SU-DHL-6 (cell line): Measurements from ENCODE around the gene NR1H2.

Source experiments
- H2AFZ ChIP-seq: fragments of 200-600 bp; sonication (generic); 2 replicates; pipeline ENCODE4 v1.6.1; 2014; ENCODE audit warnings: low read depth, mild to moderate bottlenecking, moderate library complexity, mixed read lengths, antibody characterized with exemption, low read length; ENCODE audit not compliant: severe bottlenecking
- H3F3A ChIP-seq: fragments of 200-600 bp; shearing (Covaris generic); 2 replicates; pipeline ENCODE4 v1.6.0; 2016; ENCODE audit warnings: antibody characterized with exemption, mild to moderate bottlenecking; ENCODE audit not compliant: insufficient read depth
- H3K27ac ChIP-seq: fragments of 200-600 bp; sonication (generic); 2 replicates; pipeline ENCODE4 v1.5.1; 2016; ENCODE audit warnings: low read depth, mild to moderate bottlenecking, low read length, moderate library complexity, mixed read lengths
- H3K27me3 ChIP-seq: fragments of 200-600 bp; sonication (generic), shearing (Covaris generic); 2 replicates; pipeline ENCODE4 v1.6.0; 2014; ENCODE audit warnings: mild to moderate bottlenecking, low read length
- H3K36me3 ChIP-seq: fragments of 200-600 bp; sonication (generic); 2 replicates; pipeline ENCODE4 v1.6.1; 2014; ENCODE audit warnings: mild to moderate bottlenecking, low read length, mixed read lengths
- H3K4me2 ChIP-seq: fragments of 300-600, 200-600 bp; shearing (Covaris generic), sonication (generic); 2 replicates; pipeline ENCODE4 v1.6.0; 2014; ENCODE audit warnings: low read length, low read depth, mild to moderate bottlenecking; ENCODE audit not compliant: poor library complexity, severe bottlenecking
- H3K4me3 ChIP-seq: fragments of 200-600 bp; sonication (generic); 2 replicates; pipeline ENCODE4 v1.5.1; 2014; ENCODE audit warnings: antibody characterized with exemption, low read length, mild to moderate bottlenecking, mixed read lengths; ENCODE audit not compliant: insufficient read depth, poor library complexity, severe bottlenecking
- H3K79me2 ChIP-seq: fragments of 200-600 bp; sonication (generic); 2 replicates; pipeline ENCODE4 v1.6.1; 2014; ENCODE audit warnings: mild to moderate bottlenecking, low read length, moderate library complexity; ENCODE audit not compliant: insufficient read depth
- H3K9ac ChIP-seq: fragments of 200-600 bp; sonication (generic); 2 replicates; pipeline ENCODE4 v1.7.0; 2014; ENCODE audit warnings: mild to moderate bottlenecking, low read length
- H3K9me2 ChIP-seq: fragments of 200-600 bp; sonication (generic); replicated peaks from 2 replicates; pipeline ENCODE4 v1.6.1; 2014; ENCODE audit warnings: low read length; ENCODE audit not compliant: insufficient read depth
- H3K9me3 ChIP-seq: fragments of 200-600 bp; sonication (generic); 2 replicates; pipeline ENCODE4 v1.6.1; 2014; ENCODE audit warnings: low read length, mixed read lengths; ENCODE audit not compliant: insufficient read depth
- H4K20me1 ChIP-seq: fragments of 200-600 bp; sonication (generic); 2 replicates; pipeline ENCODE4 v1.6.1; 2014; ENCODE audit warnings: low read depth, mild to moderate bottlenecking, antibody characterized with exemption, low read length, moderate library complexity, mixed read lengths
- EZH2phosphoT487 ChIP-seq: fragments of 200-600 bp; sonication (generic), shearing (Covaris generic); conservative IDR thresholded peaks from 2 replicates; pipeline ENCODE4 v1.6.1; 2018; ENCODE audit warnings: mild to moderate bottlenecking, antibody characterized with exemption, low read length, moderate library complexity, mixed read lengths
- TF ChIP-seq, protein P1 (sequence below): fragments of 200-600 bp; sonication (generic); IDR thresholded peaks from one replicate; pipeline ENCODE4 v1.5.1; 2017; ENCODE audit warnings: antibody characterized with exemption, mild to moderate bottlenecking, low read length, moderate library complexity; ENCODE audit not compliant: insufficient read depth, poor library complexity, severe bottlenecking

Gene NR1H2

DNA sequence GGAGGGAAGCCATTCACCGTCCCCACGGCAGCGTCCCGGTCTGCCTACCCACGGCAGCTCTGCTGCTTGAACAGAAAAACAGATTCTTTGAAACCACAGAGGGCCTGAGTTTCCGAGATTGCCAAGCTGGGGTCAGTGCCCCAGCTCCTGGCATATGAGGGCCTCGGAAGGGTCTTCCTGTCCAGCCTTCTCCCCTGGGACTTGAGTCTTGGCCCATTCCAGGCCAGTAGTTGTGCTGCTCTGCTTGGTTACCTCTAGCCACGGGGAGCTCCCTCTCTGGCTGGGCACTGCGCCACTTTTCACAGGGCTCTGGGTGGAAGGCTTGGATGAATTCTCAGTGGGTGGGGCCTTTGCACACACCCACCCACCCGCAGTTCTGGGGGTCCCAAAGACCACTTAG is 33.9 kb downstream of the NR1H2 start:
- TF ChIP-seq, protein P1, sequence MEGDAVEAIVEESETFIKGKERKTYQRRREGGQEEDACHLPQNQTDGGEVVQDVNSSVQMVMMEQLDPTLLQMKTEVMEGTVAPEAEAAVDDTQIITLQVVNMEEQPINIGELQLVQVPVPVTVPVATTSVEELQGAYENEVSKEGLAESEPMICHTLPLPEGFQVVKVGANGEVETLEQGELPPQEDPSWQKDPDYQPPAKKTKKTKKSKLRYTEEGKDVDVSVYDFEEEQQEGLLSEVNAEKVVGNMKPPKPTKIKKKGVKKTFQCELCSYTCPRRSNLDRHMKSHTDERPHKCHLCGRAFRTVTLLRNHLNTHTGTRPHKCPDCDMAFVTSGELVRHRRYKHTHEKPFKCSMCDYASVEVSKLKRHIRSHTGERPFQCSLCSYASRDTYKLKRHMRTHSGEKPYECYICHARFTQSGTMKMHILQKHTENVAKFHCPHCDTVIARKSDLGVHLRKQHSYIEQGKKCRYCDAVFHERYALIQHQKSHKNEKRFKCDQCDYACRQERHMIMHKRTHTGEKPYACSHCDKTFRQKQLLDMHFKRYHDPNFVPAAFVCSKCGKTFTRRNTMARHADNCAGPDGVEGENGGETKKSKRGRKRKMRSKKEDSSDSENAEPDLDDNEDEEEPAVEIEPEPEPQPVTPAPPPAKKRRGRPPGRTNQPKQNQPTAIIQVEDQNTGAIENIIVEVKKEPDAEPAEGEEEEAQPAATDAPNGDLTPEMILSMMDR = no peak
- no peak for TF ChIP-seq EZH2phosphoT487
- H3K9me3 ChIP-seq = no peaks in the 10 kb centered on the region
- H3K9me2 ChIP-seq = no peaks in the 10 kb centered on the region
- H2AFZ ChIP-seq = no peak overlapping the region
- H3K79me2 ChIP-seq = no peaks in the 10 kb centered on the region
- H3K27ac ChIP-seq = no peak overlapping the region
- no peaks in the 10 kb centered on the region for H3K27me3 ChIP-seq
- no peak overlapping the region for H3K4me3 ChIP-seq
- no peak overlapping the region for H3K9ac ChIP-seq
- H3K4me2 ChIP-seq = no peak overlapping the region
- H4K20me1 ChIP-seq = no peaks in the 10 kb centered on the region
- no peaks in the 10 kb centered on the region for H3K36me3 ChIP-seq
- peaks cover 17% of the 10 kb centered on the region for H3F3A ChIP-seq

DNA sequence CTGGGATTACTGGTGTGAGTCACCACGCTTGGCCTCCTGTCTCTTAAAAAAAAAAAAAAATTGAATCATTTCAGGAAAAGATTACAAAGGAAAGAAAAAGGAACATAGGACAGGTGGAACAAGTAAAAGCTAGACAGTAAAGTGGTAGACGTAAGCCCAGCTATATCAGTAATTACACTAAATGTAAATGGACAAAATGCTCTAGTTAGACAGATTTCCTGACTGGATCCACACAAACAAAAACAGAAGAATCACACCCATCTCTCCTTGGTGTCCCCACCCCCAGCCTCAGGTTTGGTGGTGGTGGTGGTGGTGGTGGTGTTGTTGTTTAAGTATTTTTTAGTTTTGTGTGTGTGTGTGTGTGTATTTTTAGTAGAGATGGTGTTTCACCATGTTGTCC is 36.2 kb downstream of the NR1H2 start:
- TF ChIP-seq, protein P1 = no peak
- no peak for TF ChIP-seq EZH2phosphoT487
- H3K36me3 ChIP-seq = no peaks in the 10 kb centered on the region

DNA sequence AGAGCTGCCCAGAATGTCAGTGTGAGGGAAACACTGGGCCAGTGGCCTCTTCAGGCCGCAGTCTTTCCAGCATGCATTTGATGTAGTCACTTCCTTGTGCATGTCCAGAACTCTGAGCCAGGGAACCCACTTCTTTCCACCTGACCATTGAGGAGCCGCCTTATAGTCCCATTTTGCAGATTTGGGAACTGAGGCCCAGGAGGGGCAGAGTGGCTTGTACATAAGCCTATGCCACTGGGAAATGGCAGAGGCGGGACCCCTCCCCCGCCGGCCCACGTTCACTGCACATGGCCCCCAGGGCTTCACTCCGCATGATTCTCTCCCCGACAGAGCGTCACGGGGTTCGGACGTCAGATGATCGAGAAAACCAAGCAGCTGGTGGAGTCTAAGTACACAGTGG is 36.8 kb downstream of the NR1H2 start:
- no peak overlapping the region for H3K4me2 ChIP-seq
- no peak overlapping the region for H3K9ac ChIP-seq
- H3K79me2 ChIP-seq = no peaks in the 10 kb centered on the region
- H2AFZ ChIP-seq = no peak overlapping the region
- no peaks in the 10 kb centered on the region for H3K36me3 ChIP-seq
- no peaks in the 10 kb centered on the region for H4K20me1 ChIP-seq
- H3K9me3 ChIP-seq = no peaks in the 10 kb centered on the region
- TF ChIP-seq, protein P1 = no peak
- TF ChIP-seq EZH2phosphoT487 = no peak
- H3K9me2 ChIP-seq = no peaks in the 10 kb centered on the region
- no peak overlapping the region for H3K27ac ChIP-seq
- H3F3A ChIP-seq = peaks cover 40% of the 10 kb centered on the region
- H3K4me3 ChIP-seq = no peak overlapping the region
- H3K27me3 ChIP-seq = no peaks in the 10 kb centered on the region

More for the DNA sequence above, 36.2 kb downstream of the NR1H2 start:
- no peak overlapping the region for H3K4me2 ChIP-seq
- H3F3A ChIP-seq = peaks cover 35% of the 10 kb centered on the region
- no peaks in the 10 kb centered on the region for H3K9me2 ChIP-seq
- H3K4me3 ChIP-seq = no peak overlapping the region
- H3K27me3 ChIP-seq = no peaks in the 10 kb centered on the region
- H3K27ac ChIP-seq = no peak overlapping the region
- no peaks in the 10 kb centered on the region for H4K20me1 ChIP-seq
- no peak overlapping the region for H2AFZ ChIP-seq
- no peaks in the 10 kb centered on the region for H3K9me3 ChIP-seq
- no peak overlapping the region for H3K9ac ChIP-seq
- no peaks in the 10 kb centered on the region for H3K79me2 ChIP-seq

DNA sequence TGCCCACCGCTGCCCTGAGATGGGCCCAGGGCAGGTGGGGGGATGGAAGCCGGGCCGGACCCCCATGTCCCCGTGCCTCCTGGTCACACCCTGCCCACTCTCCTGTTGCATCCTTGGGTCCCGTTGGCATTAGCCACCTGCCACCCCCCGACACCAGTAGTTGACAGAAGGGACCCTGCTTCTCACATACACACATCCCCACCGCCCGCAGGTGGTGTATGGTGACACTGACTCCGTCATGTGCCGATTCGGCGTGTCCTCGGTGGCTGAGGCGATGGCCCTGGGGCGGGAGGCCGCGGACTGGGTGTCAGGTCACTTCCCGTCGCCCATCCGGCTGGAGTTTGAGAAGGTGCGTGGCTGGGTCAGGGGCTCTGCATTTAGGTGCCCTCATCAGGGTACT is 37.3 kb downstream of the NR1H2 start:
- no peak for TF ChIP-seq EZH2phosphoT487
- TF ChIP-seq, protein P1 = no peak
- Histone ChIP-seq H3K4me2 (no peak overlapping the region), H2AFZ (no peak overlapping the region), H3K9me3 (no peaks in the 10 kb centered on the region), H4K20me1 (no peaks in the 10 kb centered on the region), H3K9ac (no peak overlapping the region), H3K36me3 (no peaks in the 10 kb centered on the region), H3K4me3 (no peak overlapping the region), H3K27me3 (no peaks in the 10 kb centered on the region), H3K27ac (no peak overlapping the region), H3F3A (peaks cover 44% of the 10 kb centered on the region), H3K9me2 (no peaks in the 10 kb centered on the region), H3K79me2 (no peaks in the 10 kb centered on the region)
